Measurements from ENCODE around the gene RANGAP1. TPM values are rescaled to one million over a fixed set of nuclear protein-coding genes. Genes with fewer than 3 reads are reported as not detected.
"Not testable (repeated sequence)": the region's sequence is repeated elsewhere in the genome, so short reads cannot be mapped to it uniquely, and the experiment has no call there.

The RANGAP1 gene
- total and polyA plus RNA-seq, 2 donors: 15.0 to 41.8 TPM

DNA sequence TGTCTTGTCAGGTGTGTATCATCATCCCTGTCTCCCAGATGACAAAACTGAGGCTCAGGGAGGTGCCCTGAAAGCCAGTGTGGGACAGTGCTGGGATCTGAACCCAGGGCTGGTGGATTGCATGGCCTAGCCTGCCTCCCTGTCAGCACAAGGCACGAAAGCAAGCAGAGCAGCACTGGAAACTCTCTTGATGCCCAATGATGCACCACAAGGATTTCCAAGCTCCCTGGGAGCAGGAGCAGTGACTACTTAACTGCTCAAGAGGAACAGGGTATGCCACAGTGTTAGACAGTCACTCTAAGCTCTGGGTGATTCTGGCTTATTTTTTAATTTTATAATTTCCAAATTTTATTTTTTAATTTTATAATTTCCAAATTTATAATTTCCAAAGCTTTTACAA, 24.3 kb upstream of the RANGAP1 start:
- Histone ChIP-seq H3K4me3 (ENCODE audit: low read depth, low read length) (no peak overlapping the region), H3K36me3 (ENCODE audit: insufficient read depth) (no peaks in the 10 kb centered on the region), H3K27ac (ENCODE audit: low read depth) (no peak overlapping the region), H3K4me1 (ENCODE audit: insufficient read depth) (no peaks in the 10 kb centered on the region)
- DNase-seq (ENCODE audit: extremely low spot score): no peak
- 78% methylated on average over 1 of the region's 1 CpG for WGBS

DNA sequence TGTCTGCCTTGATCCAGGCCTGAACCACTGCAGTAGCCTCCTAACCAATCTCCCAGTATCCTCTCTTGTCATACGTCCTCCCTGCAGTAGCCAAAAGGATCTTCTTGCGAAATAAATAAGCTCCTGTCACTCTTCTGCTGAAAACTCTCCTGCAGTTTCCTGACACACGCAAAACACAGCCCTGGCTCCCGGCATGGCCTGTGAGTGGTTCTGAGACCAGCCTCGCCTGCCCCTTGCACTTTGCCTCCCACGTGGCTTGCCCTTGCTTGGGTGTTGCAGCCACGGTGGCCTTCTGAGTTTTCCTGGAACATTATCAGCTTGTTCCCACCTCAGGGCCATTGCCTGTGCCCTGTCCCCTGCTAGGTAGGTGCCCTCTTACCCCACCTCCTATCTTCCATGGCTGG, 22.6 kb upstream of the RANGAP1 start:
- no peak overlapping the region for H3K27ac ChIP-seq (ENCODE audit: low read depth)
- 73% methylated on average over 7 of the region's 7 CpGs for whole genome bisulfite sequencing
- no peaks in the 10 kb centered on the region for H3K4me1 ChIP-seq (ENCODE audit: insufficient read depth)
- H3K36me3 ChIP-seq (ENCODE audit: insufficient read depth): no peaks in the 10 kb centered on the region
- H3K4me3 ChIP-seq (ENCODE audit: low read depth, low read length): no peak overlapping the region
- no peak for DNase-seq (ENCODE audit: extremely low spot score)

DNA sequence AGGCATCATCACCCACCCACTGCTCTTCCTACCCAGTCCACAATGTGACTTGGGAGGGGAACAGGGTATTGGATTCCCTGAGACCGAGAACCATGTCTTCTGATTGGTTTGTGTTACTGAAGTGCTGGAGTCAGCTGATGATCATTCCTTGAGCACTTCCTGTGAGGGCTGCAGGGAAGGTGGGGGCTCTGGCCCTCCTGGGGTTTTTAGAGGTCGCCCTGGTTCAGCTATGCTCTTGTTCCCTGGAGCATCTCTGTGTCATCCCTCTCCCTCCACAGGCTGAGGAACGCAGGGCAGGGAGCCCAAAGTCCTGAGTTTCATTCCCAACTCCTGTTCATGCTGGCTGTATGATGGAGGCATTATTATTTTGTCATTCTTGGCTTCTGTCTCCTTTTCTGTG, 22.1 kb upstream of the RANGAP1 start:
- Histone ChIP-seq H3K36me3 (ENCODE audit: insufficient read depth) (no peaks in the 10 kb centered on the region), H3K4me1 (ENCODE audit: insufficient read depth) (no peaks in the 10 kb centered on the region), H3K27ac (ENCODE audit: low read depth) (no peak overlapping the region), H3K4me3 (ENCODE audit: low read depth, low read length) (no peak overlapping the region)
- 61% methylated on average over 3 of the region's 3 CpGs for WGBS
- DNase-seq (ENCODE audit: extremely low spot score): no peak

DNA sequence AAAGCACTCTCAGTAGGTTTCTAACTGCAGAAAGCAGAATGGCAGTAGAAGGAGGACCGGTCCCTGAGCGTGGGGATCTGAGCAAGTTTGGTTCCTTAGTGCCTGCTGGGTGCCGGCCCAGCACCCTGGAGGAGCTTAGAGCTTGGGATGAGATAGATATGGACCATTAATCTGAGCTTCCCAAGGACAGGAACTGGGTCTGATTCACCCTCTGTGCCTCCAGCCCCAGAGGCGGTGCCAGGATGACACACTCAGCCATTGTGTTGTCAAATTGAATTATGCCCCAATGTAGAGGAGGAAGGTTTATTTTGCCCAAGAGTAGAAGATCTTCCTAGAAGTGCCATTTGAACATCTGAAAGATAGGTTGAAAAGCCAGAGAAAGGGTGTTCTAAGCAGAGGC, 19.7 kb upstream of the RANGAP1 start:
- no peak overlapping the region for H3K27ac ChIP-seq (ENCODE audit: low read depth)
- WGBS: 82% methylated on average over 4 of the region's 4 CpGs

DNA sequence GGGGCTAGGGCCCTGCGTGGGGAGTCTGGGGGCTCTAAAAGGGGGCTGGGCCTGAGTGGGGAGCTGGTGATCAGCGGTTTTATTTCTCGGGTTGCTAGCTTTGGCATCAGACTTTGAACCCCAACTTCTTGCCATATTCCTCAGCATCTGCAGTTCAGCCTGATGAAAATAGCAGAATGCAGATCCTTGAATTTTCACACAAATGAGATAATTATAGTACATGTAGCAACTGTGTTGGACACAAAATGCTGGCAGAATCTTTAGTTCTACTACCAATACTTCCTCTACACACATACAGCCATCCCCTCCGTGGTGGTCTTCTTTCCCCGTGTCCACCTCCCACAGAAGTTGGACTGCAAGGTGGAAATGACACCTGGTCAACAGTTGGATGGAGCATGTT, 16.8 kb upstream of the RANGAP1 start:
- no peaks in the 10 kb centered on the region for H3K4me1 ChIP-seq (ENCODE audit: insufficient read depth)
- peak overlapping the region; percentile 40 for H3K27ac ChIP-seq (ENCODE audit: low read depth)

More for the DNA sequence above, 19.7 kb upstream of the RANGAP1 start:
- Histone ChIP-seq H3K4me3 (ENCODE audit: low read depth, low read length) (no peak overlapping the region), H3K36me3 (ENCODE audit: insufficient read depth) (no peaks in the 10 kb centered on the region), H3K4me1 (ENCODE audit: insufficient read depth) (no peaks in the 10 kb centered on the region)
- no peak for DNase-seq (ENCODE audit: extremely low spot score)

DNA sequence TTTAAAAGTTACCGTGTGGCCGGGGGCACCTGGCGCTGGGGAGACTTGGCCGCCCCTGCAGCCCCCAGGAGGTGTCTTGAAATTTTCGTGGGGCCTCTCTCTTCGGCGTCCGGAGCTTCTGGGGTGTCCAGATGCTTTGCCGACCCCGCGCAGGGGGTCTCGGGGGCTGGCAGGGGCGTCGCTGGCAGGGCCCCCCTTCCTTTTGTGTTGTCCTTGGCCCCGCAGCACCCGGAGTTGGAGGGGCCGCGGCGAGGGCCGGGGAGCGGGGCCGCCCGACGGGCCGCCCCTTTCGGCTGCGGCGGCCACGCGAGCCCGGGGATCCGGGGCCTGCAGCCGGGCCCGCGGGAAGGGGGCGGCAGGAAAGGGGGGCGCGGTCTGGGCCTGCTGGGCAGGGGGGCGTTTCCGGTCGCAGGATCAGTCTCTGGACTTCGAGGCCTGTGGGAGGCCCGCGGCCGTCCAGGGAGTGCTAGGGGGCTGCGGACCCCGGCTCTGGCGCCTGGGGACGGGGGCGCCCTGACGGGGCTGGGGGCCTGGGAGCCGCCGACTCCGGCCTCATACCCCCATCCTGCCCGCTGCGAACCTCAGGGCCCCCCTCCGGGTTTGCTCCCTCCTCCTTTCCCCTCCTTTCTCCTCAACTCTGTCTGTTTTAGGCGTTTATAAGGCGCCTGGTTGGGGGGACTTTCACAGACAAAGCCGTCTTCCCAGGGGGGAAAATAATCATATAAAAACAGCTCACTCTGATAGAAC, 16.2 kb upstream of the RANGAP1 start:
- no peak for DNase-seq (ENCODE audit: extremely low spot score)
- under 1% methylated on average over 60 of the region's 60 CpGs for WGBS
- H3K4me3 ChIP-seq (ENCODE audit: low read depth, low read length): peak overlapping the region; percentile 100

More for the DNA sequence above, 16.8 kb upstream of the RANGAP1 start:
- DNase-seq (ENCODE audit: extremely low spot score): no peak
- peak overlapping the region; percentile 100 for H3K4me3 ChIP-seq (ENCODE audit: low read depth, low read length)
- 10% methylated on average over 5 of the region's 5 CpGs for WGBS
- H3K36me3 ChIP-seq (ENCODE audit: insufficient read depth): no peaks in the 10 kb centered on the region

DNA sequence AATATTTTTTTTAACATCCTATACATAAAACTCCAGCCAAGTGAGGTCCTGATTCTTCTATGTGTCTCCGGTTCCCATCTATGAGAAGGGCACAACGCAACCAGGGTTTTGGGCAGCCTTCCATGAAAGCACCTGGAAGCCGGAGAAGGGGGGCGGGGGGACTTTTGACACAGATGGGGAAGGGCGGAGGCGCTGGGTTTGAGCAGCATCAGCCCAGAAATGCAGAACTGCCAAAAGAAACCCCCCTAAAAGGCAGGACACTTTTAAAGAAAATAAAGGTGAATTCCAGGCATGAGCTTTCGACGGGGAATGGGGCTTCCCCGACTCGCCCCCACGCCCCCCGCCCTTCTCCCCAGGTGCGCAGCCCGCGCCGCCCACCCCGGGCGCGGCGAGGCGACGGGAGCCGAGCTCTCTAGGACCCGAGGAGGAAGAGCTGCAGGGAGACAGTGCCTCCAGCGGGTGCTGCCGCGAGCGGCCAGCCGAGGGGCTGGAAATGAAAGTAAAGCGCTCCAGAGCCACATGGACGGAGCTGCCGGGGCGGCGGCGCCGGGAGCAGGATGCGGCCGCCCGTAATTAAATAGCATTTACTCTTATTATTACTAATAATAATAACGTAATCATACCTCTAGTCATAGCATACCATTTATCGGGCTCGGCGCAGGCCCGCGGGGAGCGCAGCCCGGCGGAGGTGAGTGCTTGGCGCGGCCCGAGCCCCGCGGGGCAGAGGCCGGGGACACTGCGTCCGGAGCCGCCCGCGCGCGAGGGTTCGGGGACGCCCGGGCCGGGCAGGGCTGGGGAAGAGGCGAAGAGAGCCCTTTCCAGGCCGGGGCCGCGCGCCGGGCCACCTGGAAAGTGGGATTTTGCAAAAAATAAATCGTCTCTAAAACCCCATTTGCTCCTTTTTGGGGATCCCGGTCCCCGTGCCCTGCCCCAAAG, 15.4 kb upstream of the RANGAP1 start, which contains the start of gene ZC3H7B:
TSS of gene ZC3H7B (plus strand) at position 441 of the 936 bp plus-strand sequence. CDS start 19,136 bp downstream, outside the sequence.
- H3K27ac ChIP-seq (ENCODE audit: low read depth): peak within 1 kb of the TSS; percentile 84
- H3K4me1 ChIP-seq (ENCODE audit: insufficient read depth): no peaks in the 10 kb centered on the region
- WGBS: under 1% methylated on average over 74 of the region's 74 CpGs
- peak within 1 kb of the TSS; percentile 100 for H3K4me3 ChIP-seq (ENCODE audit: low read depth, low read length)
- H3K36me3 ChIP-seq (ENCODE audit: insufficient read depth): no peaks in the 10 kb centered on the region
- no peak for DNase-seq (ENCODE audit: extremely low spot score)

More for the DNA sequence above, 16.2 kb upstream of the RANGAP1 start:
- no peaks in the 10 kb centered on the region for H3K36me3 ChIP-seq (ENCODE audit: insufficient read depth)
- H3K27ac ChIP-seq (ENCODE audit: low read depth): peak overlapping the region; percentile 40
- H3K4me1 ChIP-seq (ENCODE audit: insufficient read depth): no peaks in the 10 kb centered on the region

DNA sequence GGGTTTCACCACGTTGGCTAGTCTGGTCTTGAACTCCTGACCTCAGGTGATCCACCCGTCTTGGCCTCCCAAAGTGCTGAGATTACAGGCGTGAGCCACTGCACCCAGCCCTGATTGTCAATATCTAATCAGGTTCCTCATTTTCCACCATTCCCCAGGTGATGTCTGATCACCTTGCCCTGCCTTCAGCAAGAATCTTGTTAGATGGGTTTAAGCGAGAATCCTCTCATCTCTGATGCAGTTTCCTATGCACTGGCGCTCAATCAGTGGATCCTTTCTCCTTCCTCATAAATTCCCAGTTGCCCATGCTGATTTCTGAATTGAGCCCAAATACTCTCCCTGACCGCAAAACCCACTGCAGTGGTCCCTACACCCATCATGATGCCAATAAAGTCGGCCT, 14.7 kb upstream of the RANGAP1 start:
- no peak overlapping the region for H3K27ac ChIP-seq (ENCODE audit: low read depth)
- no peak for DNase-seq (ENCODE audit: extremely low spot score)
- H3K4me3 ChIP-seq (ENCODE audit: low read depth, low read length): no peak overlapping the region
- no peaks in the 10 kb centered on the region for H3K36me3 ChIP-seq (ENCODE audit: insufficient read depth)
- H3K4me1 ChIP-seq (ENCODE audit: insufficient read depth): no peaks in the 10 kb centered on the region
- 44% methylated on average over 7 of the region's 7 CpGs for WGBS

DNA sequence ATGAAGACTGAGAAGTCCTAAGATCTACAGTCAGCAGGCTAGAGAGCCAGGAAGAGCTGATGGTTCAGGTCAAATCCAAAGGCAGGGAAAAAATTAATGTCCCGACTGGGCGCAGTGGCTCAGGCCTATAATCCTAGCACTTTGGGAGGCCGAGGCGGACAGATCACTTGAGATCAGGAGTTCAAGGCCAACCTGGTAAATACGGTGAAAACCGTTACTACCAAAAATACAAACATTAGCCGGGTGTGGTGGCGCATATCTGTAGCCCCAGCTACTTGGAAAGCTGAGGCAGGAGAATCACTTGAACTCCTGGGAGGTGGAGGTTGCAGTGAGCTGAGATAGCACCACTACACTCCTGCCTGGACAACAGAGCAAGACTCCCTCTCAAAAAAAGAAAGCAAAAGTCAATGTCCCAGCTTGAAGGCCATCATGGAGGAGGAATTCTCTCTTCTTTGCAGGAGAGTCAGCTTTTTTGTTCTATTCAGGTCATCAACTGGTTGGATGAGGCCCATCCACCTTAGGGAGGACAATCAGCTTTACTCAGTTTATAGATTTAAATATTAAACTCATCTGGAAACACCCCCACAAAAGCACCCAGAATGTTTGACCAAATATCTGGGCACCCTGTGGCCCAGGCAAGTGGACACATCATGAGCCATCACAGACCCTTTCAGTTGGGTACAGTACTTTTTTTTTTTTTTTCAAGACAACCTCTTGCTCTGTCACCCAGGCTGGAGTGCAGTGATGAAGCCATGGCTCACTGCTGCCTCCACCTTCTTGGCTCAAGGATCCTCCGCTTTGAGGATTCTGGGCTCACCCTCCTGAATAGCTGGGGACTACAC, 11.1 kb upstream of the RANGAP1 start:
- DNase-seq (ENCODE audit: extremely low spot score): no peak
- Histone ChIP-seq H3K27ac (ENCODE audit: low read depth) (no peak overlapping the region), H3K4me1 (ENCODE audit: insufficient read depth) (no peaks in the 10 kb centered on the region), H3K36me3 (ENCODE audit: insufficient read depth) (no peaks in the 10 kb centered on the region), H3K4me3 (ENCODE audit: low read depth, low read length) (no peak overlapping the region)
- WGBS: 89% methylated on average over 9 of the region's 9 CpGs

DNA sequence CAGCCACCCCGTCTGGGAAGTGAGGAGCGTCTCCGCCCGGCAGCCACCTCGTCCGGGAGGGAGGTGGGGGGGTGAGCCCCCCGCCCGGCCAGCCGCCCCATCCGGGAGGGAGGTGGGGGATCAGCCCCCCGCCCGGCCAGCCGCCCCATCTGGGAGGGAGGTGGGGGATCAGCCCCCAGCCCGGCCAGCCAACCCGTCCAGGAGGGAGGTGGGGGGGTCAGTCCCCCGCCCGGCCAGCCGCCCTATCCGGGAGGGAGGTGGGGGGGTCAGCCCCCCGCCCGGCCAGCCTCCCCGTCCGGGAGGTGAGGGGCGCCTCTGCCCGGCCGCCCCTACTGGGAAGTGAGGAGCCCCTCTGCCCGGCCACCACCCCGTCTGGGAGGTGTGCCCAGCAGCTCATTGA, 8.8 kb upstream of the RANGAP1 start:
- H3K36me3 ChIP-seq (ENCODE audit: insufficient read depth); H3K4me1 ChIP-seq (ENCODE audit: insufficient read depth); H3K27ac ChIP-seq (ENCODE audit: low read depth); H3K4me3 ChIP-seq (ENCODE audit: low read depth, low read length); DNase-seq (ENCODE audit: extremely low spot score): not testable (repeated sequence)
- 81% methylated on average over 11 of the region's 28 CpGs for WGBS

DNA sequence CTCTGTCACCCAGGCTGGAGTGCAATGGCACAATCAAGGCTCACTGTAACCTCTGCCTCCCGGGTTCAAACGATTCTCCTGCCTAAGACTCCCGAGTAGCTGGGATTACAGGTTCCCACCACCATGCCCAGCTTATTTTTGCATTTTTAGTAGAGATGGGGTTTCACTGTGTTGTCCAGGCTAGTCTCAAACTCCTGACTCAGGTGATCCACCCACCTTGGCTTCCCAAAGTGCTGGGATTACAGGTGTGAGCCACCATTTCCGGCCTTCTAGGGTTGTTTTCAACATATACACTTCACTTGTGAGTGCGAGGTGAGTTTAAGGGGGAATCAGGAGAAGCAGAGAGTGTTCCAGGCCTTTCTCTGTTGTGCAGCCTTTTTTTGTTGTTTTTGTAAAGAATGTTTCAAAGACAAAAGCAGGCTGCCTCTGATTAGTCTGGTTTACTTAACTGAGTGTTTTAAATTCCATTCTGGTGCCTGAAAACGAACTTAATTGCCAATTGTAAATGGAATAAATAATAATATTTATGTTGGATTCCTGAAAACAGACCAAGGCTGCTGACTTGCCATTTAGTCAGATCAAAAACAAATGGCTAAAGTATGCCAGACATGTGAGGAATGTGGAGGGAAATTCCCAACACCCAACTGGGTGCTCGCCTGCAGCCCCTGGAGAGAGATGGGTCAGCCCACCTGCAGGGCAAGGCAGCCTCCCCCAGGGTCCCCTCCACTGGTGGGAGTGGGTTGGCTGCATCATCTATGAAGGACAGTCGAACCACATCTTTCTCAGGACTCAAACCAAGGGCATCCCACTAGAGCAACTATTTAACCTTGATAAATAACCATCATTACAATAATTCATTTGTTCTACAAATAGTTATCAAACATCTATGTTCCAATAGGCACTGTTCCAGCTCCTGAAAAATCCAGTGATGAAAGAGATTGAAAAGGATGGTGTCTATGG, 4.6 kb upstream of the RANGAP1 start:
- Histone ChIP-seq H3K4me3 (ENCODE audit: low read depth, low read length) (no peak overlapping the region), H3K36me3 (ENCODE audit: insufficient read depth) (no peaks in the 10 kb centered on the region), H3K4me1 (ENCODE audit: insufficient read depth) (no peaks in the 10 kb centered on the region), H3K27ac (ENCODE audit: low read depth) (no peak overlapping the region)
- 56% methylated on average over 8 of the region's 8 CpGs for WGBS
- DNase-seq (ENCODE audit: extremely low spot score): no peak

DNA sequence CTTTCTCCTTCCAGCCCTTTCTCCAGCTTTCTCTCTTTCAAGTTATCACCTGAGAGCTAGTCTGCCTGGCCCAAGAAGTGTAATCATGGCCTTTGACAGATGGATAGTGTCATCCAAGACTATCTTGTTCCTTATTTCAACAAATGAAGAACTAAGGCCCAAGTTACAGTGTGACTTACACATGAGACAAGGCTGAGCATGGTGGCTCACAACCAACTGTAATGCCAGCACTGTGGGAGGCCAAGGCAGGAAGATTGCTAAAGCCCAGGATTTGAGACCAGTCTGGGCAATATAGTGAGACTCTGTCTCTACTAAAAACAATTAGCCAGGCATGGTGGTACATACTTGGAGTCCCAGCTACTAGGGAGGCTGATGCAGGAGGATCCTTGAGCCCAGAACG, 3.7 kb upstream of the RANGAP1 start:
- H3K27ac ChIP-seq (ENCODE audit: low read depth): no peak overlapping the region
- WGBS: 92% methylated on average over 1 of the region's 1 CpG
- no peaks in the 10 kb centered on the region for H3K4me1 ChIP-seq (ENCODE audit: insufficient read depth)
- H3K36me3 ChIP-seq (ENCODE audit: insufficient read depth): no peaks in the 10 kb centered on the region
- no peak overlapping the region for H3K4me3 ChIP-seq (ENCODE audit: low read depth, low read length)
- no peak for DNase-seq (ENCODE audit: extremely low spot score)

All from urinary bladder (tissue), 4 donors.